SH-SY5Y (cell line): Measurements from ENCODE around the gene WDR11.

Experiments used
- GATA2 ChIP-seq: IDR thresholded peaks from 2 replicates; pipeline ENCODE4 v1.6.1; 2011; ENCODE audit warnings: mild to moderate bottlenecking, low read depth, low read length
- GATA3 ChIP-seq: IDR thresholded peaks from 2 replicates; pipeline ENCODE4 v1.6.1; 2011; ENCODE audit warnings: low read depth, mild to moderate bottlenecking, low read length, moderate library complexity

GRCh38 chr10:120818301-120818700 lies 32.9 kb upstream of the WDR11 start:
- TF ChIP-seq GATA3 (no peak), GATA2 (no peak)
